GM12892 (cell line): ENCODE results near the gene CSTB.
A peak's percentile ranks its signal among the peaks of the same experiment; 100 is the strongest.

Experiments
- DNase-seq: peaks from one replicate; pipeline ENCODE4 v3.0.0; 2011; ENCODE audit not compliant: insufficient read length
- FAIRE-seq: peaks from 2 replicates; lab custom pipeline; 2011; peaks lifted over from hg19 to GRCh38; lab: Jason Lieb, UNC
- POLR2A ChIP-seq: IDR thresholded peaks from 2 replicates; pipeline ENCODE4 v1.6.1; 2011; ENCODE audit warnings: low read depth, low read length, control low read depth
- POLR2AphosphoS5 ChIP-seq: IDR thresholded peaks from 2 replicates; pipeline ENCODE4 v1.6.1; 2011; ENCODE audit warnings: low read depth, low read length, control low read depth
- TAF1 ChIP-seq: IDR thresholded peaks from 2 replicates; pipeline ENCODE4 v1.6.1; 2011; ENCODE audit warnings: low read depth, mild to moderate bottlenecking, control low read depth, low read length, borderline replicate concordance

The CSTB gene

GRCh38 chr21:43770066-43770655, 5.9 kb downstream of the CSTB start:
- DNase-seq (no peak), FAIRE-seq (no peak)
- no peak for TF ChIP-seq TAF1
- TF ChIP-seq POLR2AphosphoS5: no peak
- TF ChIP-seq POLR2A: no peak

- no peak for TF ChIP-seq POLR2AphosphoS5
- TF ChIP-seq TAF1: no peak
- no peak for TF ChIP-seq POLR2A
- no peak for DNase-seq
- no peak for FAIRE-seq
Observed at GRCh38 chr21:43769325-43769958, 6.7 kb downstream of the CSTB start.

GRCh38 chr21:43768868-43769167, 7.3 kb downstream of the CSTB start:
- FAIRE-seq: no peak
- no peak for DNase-seq
- no peak for TF ChIP-seq POLR2AphosphoS5
- no peak for TF ChIP-seq POLR2A
- TF ChIP-seq TAF1: no peak

GRCh38 chr21:43767984-43768867, 7.9 kb downstream of the CSTB start:
- FAIRE-seq (no peak), DNase-seq (no peak)
- TF ChIP-seq POLR2AphosphoS5 (no peak), POLR2A (no peak), TAF1 (no peak)

- TF ChIP-seq POLR2AphosphoS5 (no peak), TAF1 (no peak), POLR2A (no peak)
- DNase-seq (no peak), FAIRE-seq (no peak)
Observed at GRCh38 chr21:43767498-43767983, 8.6 kb downstream of the CSTB start.

- FAIRE-seq (no peak), DNase-seq (no peak)
- TF ChIP-seq TAF1: no peak
- no peak for TF ChIP-seq POLR2A
- peak; percentile 66 for TF ChIP-seq POLR2AphosphoS5
Observed at GRCh38 chr21:43766734-43767497, 9.2 kb downstream of the CSTB start.

- DNase-seq (no peak), FAIRE-seq (no peak)
- TF ChIP-seq TAF1 (no peak), POLR2A (no peak), POLR2AphosphoS5 (no peak)
Observed at GRCh38 chr21:43764576-43765495, 11.3 kb downstream of the CSTB start.

GRCh38 chr21:43763901-43764523, 12.1 kb downstream of the CSTB start:
- TF ChIP-seq TAF1 (no peak), POLR2A (no peak), POLR2AphosphoS5 (no peak)
- DNase-seq (no peak), FAIRE-seq (no peak)

GRCh38 chr21:43762303-43763128, 13.6 kb downstream of the CSTB start:
- TF ChIP-seq POLR2A (no peak), TAF1 (no peak), POLR2AphosphoS5 (no peak)
- DNase-seq (no peak), FAIRE-seq (no peak)

- FAIRE-seq: no peak
- DNase-seq: no peak
- TF ChIP-seq TAF1: no peak
- no peak for TF ChIP-seq POLR2A
- no peak for TF ChIP-seq POLR2AphosphoS5
Observed at GRCh38 chr21:43761886-43762285, 14.2 kb downstream of the CSTB start.
